Measurements from ENCODE around the gene MMP19. TPM values are rescaled to one million over a fixed set of nuclear protein-coding genes. Genes with fewer than 3 reads are reported as not detected.

Gene MMP19
- total RNA-seq, 3 donors from 2014 or later (not counting 1 experiment from before 2014, with no cell fraction given), result 0.45 to 0.88 TPM; not detected in 1

DNA sequence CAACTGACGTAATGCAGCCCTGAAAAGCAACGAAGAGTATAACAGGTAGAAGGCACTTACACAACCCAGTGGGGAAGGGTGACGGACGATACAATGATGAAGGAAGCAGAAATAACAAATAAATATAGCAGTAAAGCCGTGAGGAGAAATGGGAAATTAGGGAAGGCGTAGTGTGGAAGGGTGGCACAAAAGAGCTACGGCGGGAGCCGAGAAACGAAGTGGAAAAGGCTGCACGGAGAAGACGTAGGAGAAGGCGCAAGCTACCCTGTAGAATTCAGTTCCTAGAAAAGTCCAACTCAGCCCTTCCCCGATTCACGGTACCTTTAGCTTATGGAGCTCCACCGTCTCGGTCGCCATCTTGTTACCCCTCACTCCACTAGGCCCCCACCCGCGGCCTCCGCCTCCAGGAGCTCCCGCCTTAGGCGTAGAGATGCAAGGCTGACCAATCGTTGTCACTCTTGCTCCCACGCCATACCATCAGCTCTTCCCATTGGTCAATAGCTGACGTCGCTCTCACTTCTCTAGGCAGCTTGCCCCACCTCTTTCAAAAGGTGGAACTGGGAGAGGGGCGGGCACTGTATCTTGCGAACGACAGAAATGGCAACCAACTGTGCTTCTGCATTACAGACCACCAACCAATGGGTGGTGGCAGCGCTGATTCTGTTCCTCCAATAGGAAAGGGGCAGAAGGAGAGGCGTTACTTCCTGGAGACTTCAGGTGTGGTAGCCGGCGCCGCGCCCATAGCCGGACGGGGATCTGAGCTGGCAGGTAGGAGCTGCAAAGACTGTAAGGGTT is 25.2 kb downstream of the MMP19 start, which contains the start of the genes ORMDL2 and SARNP:
Gene ORMDL2 (plus strand): TSS at position 697 of the 795 bp plus-strand sequence. CDS start 959 bp downstream, outside the sequence.
Gene SARNP (minus strand): TSS at position 380 of the 795 bp plus-strand sequence. CDS start 23 bp downstream, at position 357.
- intact Hi-C loops (cut with micrococcal nuclease), result loop anchor here (1.0 to 5.0 kb wide), 8 partner anchors 12 to 500 kb away; partner anchors contain the start of genes CNPY2, DNAJC14, PA2G4 and PYM1
- no peaks in the 10 kb centered on the region for H3K27me3 Mint-ChIP-seq (ENCODE audit: low read depth in 2 of 2)
- H3K36me3 ChIP-seq (ENCODE audit: control insufficient read depth, insufficient read depth, low read length), result peaks cover 38% of the 10 kb centered on the region
- H3K4me3 ChIP-seq (ENCODE audit: low read length), result peak within 1 kb of the TSS; percentile 85
- no peak within 1 kb of the TSS for H3K4me3 Mint-ChIP-seq
- H3K36me3 Mint-ChIP-seq, result no peaks in the 10 kb centered on the region
- ATAC-seq, result peak; percentile 91 to 97 (median 92)
- peak; percentile 88 to 99 for DNase-seq
- H3K9me3 Mint-ChIP-seq, result no peaks in the 10 kb centered on the region
- no peaks in the 10 kb centered on the region for H3K27me3 ChIP-seq (ENCODE audit: control insufficient read depth, insufficient read depth, low read length)
- peaks cover 22% of the 10 kb centered on the region for H3K4me1 ChIP-seq (ENCODE audit: control insufficient read depth, insufficient read depth, low read length)
- H3K4me1 Mint-ChIP-seq, result peaks cover 22 to 29% of the 10 kb centered on the region in 2 donors
- H3K27ac Mint-ChIP-seq, result no peak within 1 kb of the TSS
- TF ChIP-seq, protein P1, sequence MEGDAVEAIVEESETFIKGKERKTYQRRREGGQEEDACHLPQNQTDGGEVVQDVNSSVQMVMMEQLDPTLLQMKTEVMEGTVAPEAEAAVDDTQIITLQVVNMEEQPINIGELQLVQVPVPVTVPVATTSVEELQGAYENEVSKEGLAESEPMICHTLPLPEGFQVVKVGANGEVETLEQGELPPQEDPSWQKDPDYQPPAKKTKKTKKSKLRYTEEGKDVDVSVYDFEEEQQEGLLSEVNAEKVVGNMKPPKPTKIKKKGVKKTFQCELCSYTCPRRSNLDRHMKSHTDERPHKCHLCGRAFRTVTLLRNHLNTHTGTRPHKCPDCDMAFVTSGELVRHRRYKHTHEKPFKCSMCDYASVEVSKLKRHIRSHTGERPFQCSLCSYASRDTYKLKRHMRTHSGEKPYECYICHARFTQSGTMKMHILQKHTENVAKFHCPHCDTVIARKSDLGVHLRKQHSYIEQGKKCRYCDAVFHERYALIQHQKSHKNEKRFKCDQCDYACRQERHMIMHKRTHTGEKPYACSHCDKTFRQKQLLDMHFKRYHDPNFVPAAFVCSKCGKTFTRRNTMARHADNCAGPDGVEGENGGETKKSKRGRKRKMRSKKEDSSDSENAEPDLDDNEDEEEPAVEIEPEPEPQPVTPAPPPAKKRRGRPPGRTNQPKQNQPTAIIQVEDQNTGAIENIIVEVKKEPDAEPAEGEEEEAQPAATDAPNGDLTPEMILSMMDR (IDR thresholded peaks at IDR 0.05), result no peak
- under 1% methylated on average over 38 of the region's 38 CpGs for WGBS (ENCODE audit: insufficient coverage)
- no peaks in the 10 kb centered on the region for H3K9me3 ChIP-seq (ENCODE audit: control insufficient read depth, insufficient read depth, low read length)
- H3K27ac ChIP-seq (ENCODE audit: low read length), result peak within 1 kb of the TSS; percentile 78

DNA sequence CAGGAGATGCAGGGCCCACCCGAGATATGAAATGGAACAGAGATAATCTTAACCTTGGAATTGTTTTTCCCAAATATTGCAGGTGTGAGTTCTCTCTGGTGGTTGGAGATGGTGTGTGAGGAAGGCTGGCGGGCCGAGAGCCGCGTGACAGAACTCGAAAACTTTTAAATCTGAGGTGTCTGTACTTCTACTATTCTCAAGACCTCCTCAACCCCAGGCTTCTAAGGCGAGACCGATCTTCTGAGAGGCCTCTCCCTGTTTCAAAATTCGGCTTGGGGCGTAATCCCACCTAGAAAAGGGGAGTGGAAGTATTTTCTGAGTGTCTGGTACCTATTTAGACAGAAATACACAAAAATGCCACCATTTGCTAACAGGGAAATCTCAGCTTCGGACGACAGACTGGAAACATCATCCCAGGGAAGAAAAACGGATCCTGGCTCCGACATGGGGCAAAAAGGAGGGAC is 25.8 kb downstream of the MMP19 start:
- 2% methylated on average over 9 of the region's 14 CpGs for WGBS (ENCODE audit: insufficient coverage)
- Histone ChIP-seq H3K9me3 (ENCODE audit: control insufficient read depth, insufficient read depth, low read length) (no peaks in the 10 kb centered on the region), H3K27me3 (ENCODE audit: control insufficient read depth, insufficient read depth, low read length) (no peaks in the 10 kb centered on the region), H3K27ac (ENCODE audit: low read length) (peak overlapping the region; percentile 78), H3K4me3 (ENCODE audit: low read length) (peak overlapping the region; percentile 85), H3K36me3 (ENCODE audit: control insufficient read depth, insufficient read depth, low read length) (peaks cover 32% of the 10 kb centered on the region), H3K4me1 (ENCODE audit: control insufficient read depth, insufficient read depth, low read length) (peaks cover 22% of the 10 kb centered on the region)
- Mint-ChIP-seq H3K27me3 (ENCODE audit: low read depth in 2 of 2) (no peaks in the 10 kb centered on the region), H3K36me3 (no peaks in the 10 kb centered on the region), H3K27ac (no peak overlapping the region), H3K4me3 (no peak overlapping the region), H3K4me1 (peaks cover 28 to 36% of the 10 kb centered on the region in 2 donors), H3K9me3 (no peaks in the 10 kb centered on the region)
- TF ChIP-seq, protein P1 (IDR thresholded peaks at IDR 0.05), result no peak
- no peak for ATAC-seq
- intact Hi-C loops (cut with micrococcal nuclease), result loop anchor here (1.0 to 5.0 kb wide), 6 partner anchors 12 to 500 kb away; partner anchors contain the start of genes CNPY2, DNAJC14, PA2G4 and PYM1
- no peak for DNase-seq

DNA sequence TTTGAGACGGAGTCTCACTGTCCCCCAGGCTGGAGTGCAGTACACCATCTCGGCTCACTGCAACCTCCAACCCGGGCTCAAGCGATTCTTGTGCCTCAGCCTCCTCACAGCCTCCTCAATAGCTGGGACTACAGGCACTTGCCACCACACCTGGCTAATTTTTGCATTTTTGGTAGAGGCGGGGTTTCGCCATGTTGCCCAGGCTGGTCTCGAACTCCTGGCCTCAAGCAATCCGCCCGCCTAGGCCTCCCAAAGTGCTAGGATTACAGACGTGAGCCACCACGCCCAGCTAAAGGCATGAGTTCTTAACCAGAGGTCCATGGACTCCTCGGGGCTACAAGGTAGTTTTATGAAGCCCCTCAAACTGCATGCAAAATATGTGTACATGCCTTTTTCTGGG is 27.3 kb downstream of the MMP19 start:
- Mint-ChIP-seq H3K27me3 (ENCODE audit: low read depth in 2 of 2) (no peaks in the 10 kb centered on the region), H3K4me1 (peaks cover 34 to 44% of the 10 kb centered on the region in 2 donors), H3K4me3 (no peak overlapping the region), H3K9me3 (no peaks in the 10 kb centered on the region), H3K27ac (no peak overlapping the region), H3K36me3 (no peaks in the 10 kb centered on the region)
- H3K4me3 ChIP-seq (ENCODE audit: low read length), result no peak overlapping the region
- intact Hi-C loops (cut with micrococcal nuclease), result loop anchor here (5.0 kb wide), 4 partner anchors 78 to 502 kb away; partner anchors contain the start of genes CNPY2, PA2G4 and RPS26
- DNase-seq, result no peak
- H3K27me3 ChIP-seq (ENCODE audit: control insufficient read depth, insufficient read depth, low read length), result no peaks in the 10 kb centered on the region
- no peaks in the 10 kb centered on the region for H3K9me3 ChIP-seq (ENCODE audit: control insufficient read depth, insufficient read depth, low read length)
- 94% methylated on average over 12 of the region's 12 CpGs for WGBS (ENCODE audit: insufficient coverage)
- H3K36me3 ChIP-seq (ENCODE audit: control insufficient read depth, insufficient read depth, low read length), result peaks cover 20% of the 10 kb centered on the region
- TF ChIP-seq, protein P1 (IDR thresholded peaks at IDR 0.05), result no peak
- H3K27ac ChIP-seq (ENCODE audit: low read length), result no peak overlapping the region
- H3K4me1 ChIP-seq (ENCODE audit: control insufficient read depth, insufficient read depth, low read length), result peaks cover 22% of the 10 kb centered on the region
- no peak for ATAC-seq

Data from natural killer cell (primary cell).